Progenitor cell of endocrine pancreas (in vitro differentiated cells): ENCODE data around the gene RANBP9. TPM values are rescaled to one million over a fixed set of nuclear protein-coding genes. Genes with fewer than 3 reads are reported as not detected.
A peak's percentile ranks its signal among the peaks of the same experiment; 100 is the strongest.

Experiments
- DNase-seq: peaks from one replicate; pipeline ENCODE4 v3.0.0; 2021; ENCODE audit warnings: low spot score; ENCODE audit not compliant: unreplicated experiment
- H3K27ac Mint-ChIP-seq: 2 replicates; pipeline ENCODE4 v1.8.0; 2021; ENCODE audit warnings: mild to moderate bottlenecking, moderate library complexity, mixed read lengths
- H3K27me3 Mint-ChIP-seq: 2 replicates; pipeline ENCODE4 v1.8.0; 2021; ENCODE audit warnings: mixed read lengths
- H3K36me3 Mint-ChIP-seq: 2 replicates; pipeline ENCODE4 v1.8.0; 2022; ENCODE audit warnings: mixed read lengths; ENCODE audit not compliant: insufficient read depth
- H3K4me1 Mint-ChIP-seq: 2 replicates; pipeline ENCODE4 v1.8.0; 2021; ENCODE audit warnings: low read depth, mixed read lengths
- H3K4me3 Mint-ChIP-seq: 2 replicates; pipeline ENCODE4 v1.8.0; 2021; ENCODE audit warnings: low read depth, mild to moderate bottlenecking, moderate library complexity, mixed read lengths
- H3K9me3 Mint-ChIP-seq: 2 replicates; pipeline ENCODE4 v1.8.0; 2021; ENCODE audit warnings: low read depth, mixed read lengths
- total RNA-seq: library from RNA; stranded (reverse); gene quantifications from 2 replicates; pipeline ENCODE4 v1.2.1, GENCODE V29; 2021
- TF ChIP-seq, protein P1 (sequence below): fragments of 200-600 bp; sonication (generic); IDR thresholded peaks from one replicate; pipeline ENCODE4 v1.5.0; 2021; ENCODE audit warnings: antibody characterized with exemption, mild to moderate bottlenecking; ENCODE audit not compliant: unreplicated experiment

The RANBP9 gene
- total RNA-seq, 1 donor from 2014 or later: 58.4 TPM

- peaks cover 6% of the 10 kb centered on the region for H3K9me3 Mint-ChIP-seq
- H3K4me3 Mint-ChIP-seq: peak overlapping the region; percentile 86
- DNase-seq: no peak
- TF ChIP-seq, protein P1, sequence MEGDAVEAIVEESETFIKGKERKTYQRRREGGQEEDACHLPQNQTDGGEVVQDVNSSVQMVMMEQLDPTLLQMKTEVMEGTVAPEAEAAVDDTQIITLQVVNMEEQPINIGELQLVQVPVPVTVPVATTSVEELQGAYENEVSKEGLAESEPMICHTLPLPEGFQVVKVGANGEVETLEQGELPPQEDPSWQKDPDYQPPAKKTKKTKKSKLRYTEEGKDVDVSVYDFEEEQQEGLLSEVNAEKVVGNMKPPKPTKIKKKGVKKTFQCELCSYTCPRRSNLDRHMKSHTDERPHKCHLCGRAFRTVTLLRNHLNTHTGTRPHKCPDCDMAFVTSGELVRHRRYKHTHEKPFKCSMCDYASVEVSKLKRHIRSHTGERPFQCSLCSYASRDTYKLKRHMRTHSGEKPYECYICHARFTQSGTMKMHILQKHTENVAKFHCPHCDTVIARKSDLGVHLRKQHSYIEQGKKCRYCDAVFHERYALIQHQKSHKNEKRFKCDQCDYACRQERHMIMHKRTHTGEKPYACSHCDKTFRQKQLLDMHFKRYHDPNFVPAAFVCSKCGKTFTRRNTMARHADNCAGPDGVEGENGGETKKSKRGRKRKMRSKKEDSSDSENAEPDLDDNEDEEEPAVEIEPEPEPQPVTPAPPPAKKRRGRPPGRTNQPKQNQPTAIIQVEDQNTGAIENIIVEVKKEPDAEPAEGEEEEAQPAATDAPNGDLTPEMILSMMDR: peak; percentile 89
- H3K36me3 Mint-ChIP-seq: peaks cover 7% of the 10 kb centered on the region
- no peaks in the 10 kb centered on the region for H3K27me3 Mint-ChIP-seq
- H3K27ac Mint-ChIP-seq: peak overlapping the region; percentile 97
- peaks cover 9% of the 10 kb centered on the region for H3K4me1 Mint-ChIP-seq
These were observed 136.3 kb downstream of the RANBP9 start for GRCh38 chr6:13575377-13575775.

GRCh38 chr6:13574571-13575376 is 136.9 kb downstream of the RANBP9 start, which contains the start of gene SIRT5:
TSS of gene SIRT5 (plus strand) at chr6:13574601. CDS start at chr6:13584111, 9,510 bp downstream.
- DNase-seq: peak; percentile 64
- H3K9me3 Mint-ChIP-seq: peaks cover 6% of the 10 kb centered on the region
- peak within 1 kb of the TSS; percentile 97 for H3K27ac Mint-ChIP-seq
- H3K36me3 Mint-ChIP-seq: peaks cover 6% of the 10 kb centered on the region
- H3K4me3 Mint-ChIP-seq: peak within 1 kb of the TSS; percentile 86
- H3K27me3 Mint-ChIP-seq: no peaks in the 10 kb centered on the region
- peaks cover 9% of the 10 kb centered on the region for H3K4me1 Mint-ChIP-seq
- TF ChIP-seq, protein P1: no peak

DNA sequence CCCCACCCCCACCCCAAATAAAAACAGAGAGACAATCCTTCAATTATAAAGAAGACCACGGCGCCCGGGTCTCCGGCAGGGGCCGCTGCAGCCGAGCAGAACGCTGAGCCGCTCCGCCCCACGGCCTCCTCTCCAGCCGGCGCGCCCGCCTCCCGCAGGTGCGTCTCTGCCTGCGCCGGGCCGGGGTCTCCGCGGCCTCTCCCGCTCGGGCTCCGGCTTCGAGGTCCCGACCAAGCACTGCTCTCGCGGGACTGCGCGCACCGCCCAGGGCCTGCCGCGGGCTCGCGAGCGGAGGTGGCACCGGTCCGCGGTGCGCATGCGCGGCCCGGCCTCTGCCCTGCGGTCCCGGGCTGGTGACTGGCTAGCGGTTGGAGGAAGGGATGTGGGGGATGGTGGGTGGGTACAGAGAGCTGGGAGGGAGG is 137.5 kb downstream of the RANBP9 start:
- Mint-ChIP-seq H3K4me3 (peak overlapping the region; percentile 86), H3K27ac (peak overlapping the region; percentile 97), H3K9me3 (peaks cover 6% of the 10 kb centered on the region), H3K4me1 (peaks cover 9% of the 10 kb centered on the region), H3K27me3 (no peaks in the 10 kb centered on the region), H3K36me3 (peaks cover 6% of the 10 kb centered on the region)
- TF ChIP-seq, protein P1: peak; percentile 70
- peak; percentile 94 for DNase-seq

GRCh38 chr6:13573669-13574110 is 137.9 kb downstream of the RANBP9 start:
- TF ChIP-seq, protein P1: no peak
- Mint-ChIP-seq H3K27ac (peak overlapping the region; percentile 97), H3K9me3 (peaks cover 6% of the 10 kb centered on the region), H3K4me1 (peaks cover 9% of the 10 kb centered on the region), H3K4me3 (peak overlapping the region; percentile 80), H3K27me3 (no peaks in the 10 kb centered on the region), H3K36me3 (peaks cover 6% of the 10 kb centered on the region)
- DNase-seq: no peak

- Mint-ChIP-seq H3K4me1 (peaks cover 9% of the 10 kb centered on the region), H3K4me3 (peak overlapping the region; percentile 80), H3K27me3 (no peaks in the 10 kb centered on the region), H3K27ac (peak overlapping the region; percentile 97), H3K36me3 (peaks cover 5% of the 10 kb centered on the region), H3K9me3 (peaks cover 5% of the 10 kb centered on the region)
- TF ChIP-seq, protein P1: no peak
- no peak for DNase-seq
These were observed 138.5 kb downstream of the RANBP9 start for GRCh38 chr6:13572951-13573654.
